ENCODE results near the gene COQ9. TPM values are rescaled to one million over a fixed set of nuclear protein-coding genes. Genes with fewer than 3 reads are reported as not detected.
"Not testable (repeated sequence)": the region's sequence is repeated elsewhere in the genome, so short reads cannot be mapped to it uniquely, and the experiment has no call there.

The COQ9 gene
- total RNA-seq, 3 donors from 2014 or later: 44.5 to 47.2 (median 47.0) TPM

DNA sequence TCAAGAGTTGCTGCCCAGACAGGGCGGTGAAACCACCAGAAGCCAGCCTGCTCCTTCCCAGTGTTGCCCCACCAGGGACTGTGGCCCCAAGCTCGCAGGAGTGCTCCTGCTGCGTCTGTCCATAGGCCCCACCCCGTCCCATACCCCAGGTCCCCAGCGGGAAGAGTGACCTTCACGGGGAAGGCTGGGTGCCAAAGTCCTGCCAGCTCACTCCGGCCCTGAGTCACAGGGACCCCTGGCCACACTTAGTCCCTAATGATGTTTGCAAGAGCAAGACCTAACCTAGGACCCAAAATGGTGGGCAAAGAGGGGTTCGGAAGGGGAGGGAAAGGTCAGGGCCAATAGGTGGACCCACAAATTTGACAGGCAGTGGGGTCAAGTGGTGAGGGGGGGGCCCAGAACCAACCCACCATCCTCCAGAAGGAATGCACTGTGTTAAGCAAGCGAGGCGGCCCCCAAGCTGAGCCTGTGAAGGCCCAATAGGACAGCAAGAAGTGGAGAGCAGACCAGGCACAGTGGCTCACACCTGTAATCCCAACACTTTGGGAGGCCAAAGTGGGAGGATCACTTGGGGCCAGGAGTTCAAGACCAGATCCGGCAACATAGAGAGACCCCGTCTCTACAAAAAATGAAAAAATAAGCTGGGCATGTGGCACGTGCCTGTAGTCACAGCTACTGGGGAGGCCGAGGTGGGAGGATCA lies 35.7 kb downstream of the COQ9 start:
- DNase-seq (no peak), ATAC-seq (no peak)
- H3K27me3 Mint-ChIP-seq (ENCODE audit: low read depth): no peaks in the 10 kb centered on the region
- H3K4me1 Mint-ChIP-seq (ENCODE audit: low read depth): peaks cover 22% of the 10 kb centered on the region
- H3K4me3 Mint-ChIP-seq: no peak overlapping the region
- H3K9me3 Mint-ChIP-seq: no peaks in the 10 kb centered on the region
- no peaks in the 10 kb centered on the region for H3K36me3 Mint-ChIP-seq (ENCODE audit: insufficient read depth)

DNA sequence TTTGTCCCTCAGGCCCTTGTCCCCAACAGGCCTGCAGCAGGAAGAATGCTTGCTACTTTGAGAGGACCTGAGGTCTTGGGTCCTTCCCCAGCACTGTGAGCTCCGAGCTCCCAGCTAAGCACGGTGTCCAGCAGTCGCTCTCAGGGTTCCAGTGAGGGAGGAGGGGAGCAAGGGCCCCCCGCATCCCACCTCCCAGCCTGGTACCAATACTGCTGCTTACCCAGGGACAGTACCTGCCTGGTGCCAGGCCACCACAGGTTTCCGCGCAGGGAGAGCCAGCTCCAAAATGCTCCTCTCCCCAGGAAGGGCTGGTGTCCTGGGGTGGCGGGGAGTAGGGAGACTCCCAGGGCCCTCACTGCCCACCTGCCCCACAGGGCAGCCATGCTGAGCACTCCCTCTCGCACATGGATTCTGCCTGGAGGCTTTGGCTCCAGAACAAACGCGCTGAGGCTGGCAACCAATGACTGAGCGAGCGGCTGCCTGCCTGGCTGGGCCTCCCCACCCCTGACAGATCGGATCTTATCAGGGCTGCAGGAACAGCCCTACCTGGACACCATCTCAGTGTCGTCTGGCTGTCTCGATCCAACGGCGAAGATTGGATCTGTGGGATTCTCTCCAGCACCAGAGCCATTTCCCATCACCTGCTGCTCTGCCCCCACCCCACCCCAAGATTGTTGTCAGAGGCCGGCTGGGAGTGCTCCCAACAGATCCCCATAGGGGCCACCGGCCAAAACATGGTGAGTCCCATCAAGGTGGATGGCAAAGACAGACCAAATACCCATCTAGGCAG lies 36.6 kb downstream of the COQ9 start:
- Mint-ChIP-seq H3K4me3 (no peak overlapping the region), H3K9me3 (no peaks in the 10 kb centered on the region), H3K36me3 (ENCODE audit: insufficient read depth) (no peaks in the 10 kb centered on the region), H3K27me3 (ENCODE audit: low read depth) (no peaks in the 10 kb centered on the region), H3K4me1 (ENCODE audit: low read depth) (peaks cover 22% of the 10 kb centered on the region)
- ATAC-seq (no peak), DNase-seq (no peak)

DNA sequence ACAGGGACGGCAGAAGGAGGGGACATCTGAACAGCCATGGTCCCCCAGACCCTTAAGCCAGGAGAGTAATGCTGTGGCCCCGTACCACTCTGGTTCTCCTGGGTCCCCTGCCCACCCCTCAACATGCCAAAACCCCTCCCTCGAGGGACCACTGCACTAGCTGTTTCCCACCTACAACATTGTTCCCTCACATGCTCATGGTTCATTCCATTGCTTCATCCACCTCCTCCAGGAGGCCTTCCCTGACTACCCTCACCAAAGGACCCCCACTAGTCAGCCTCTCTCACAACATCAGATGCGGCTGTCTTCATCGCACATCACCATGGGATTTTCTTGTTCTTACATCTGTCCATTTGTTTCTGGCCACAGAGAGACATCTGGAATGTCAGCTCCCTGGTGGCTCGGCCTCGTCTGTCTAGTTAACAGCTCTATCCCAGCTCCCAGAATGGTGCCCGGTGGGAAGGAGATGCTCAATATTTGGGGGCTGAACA lies 37.3 kb downstream of the COQ9 start:
- ATAC-seq (no peak), DNase-seq (no peak)
- Mint-ChIP-seq H3K27me3 (ENCODE audit: low read depth) (no peaks in the 10 kb centered on the region), H3K4me3 (no peak overlapping the region), H3K36me3 (ENCODE audit: insufficient read depth) (no peaks in the 10 kb centered on the region), H3K4me1 (ENCODE audit: low read depth) (peaks cover 19% of the 10 kb centered on the region), H3K9me3 (no peaks in the 10 kb centered on the region)

DNA sequence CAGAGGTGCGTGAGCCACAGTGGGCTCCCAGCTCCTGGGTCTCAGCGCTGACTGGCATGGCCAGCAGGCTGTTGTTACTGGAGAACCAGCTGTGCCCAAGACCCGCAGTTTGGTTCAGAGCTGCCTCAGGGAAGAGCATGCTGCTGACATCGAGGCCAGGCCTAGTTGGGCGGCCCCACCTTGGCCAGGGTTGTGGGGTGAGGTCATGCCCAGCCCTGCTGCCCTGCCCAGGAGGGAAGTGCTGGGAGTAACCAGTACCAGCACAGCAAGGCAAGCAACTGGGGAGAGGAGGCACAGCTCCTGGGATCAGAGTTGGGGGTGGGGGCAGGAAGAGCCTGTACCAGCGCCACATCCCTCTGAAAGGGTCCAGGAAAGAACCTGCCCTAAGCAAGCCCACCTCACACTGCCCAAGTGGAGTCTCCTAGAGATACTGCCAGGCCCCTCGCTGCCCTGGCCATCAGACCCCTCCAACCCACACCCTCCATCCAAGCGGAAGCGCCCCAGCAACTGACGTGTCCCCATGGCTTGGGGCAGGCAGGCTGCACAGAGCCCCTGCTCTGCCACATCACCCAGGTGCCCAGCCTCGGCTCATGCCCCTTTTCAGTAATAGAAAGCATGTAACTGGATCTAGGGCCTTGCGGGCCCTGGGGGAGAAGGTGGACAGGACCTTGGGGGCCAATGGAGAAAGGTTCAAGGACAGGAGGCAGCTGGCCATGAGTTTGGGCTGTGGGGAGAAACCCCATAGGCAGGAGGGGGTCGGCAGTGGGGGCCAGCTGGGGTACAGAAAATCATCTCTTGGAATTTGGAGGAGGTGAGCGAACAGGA lies 38.0 kb downstream of the COQ9 start:
- H3K36me3 Mint-ChIP-seq (ENCODE audit: insufficient read depth): no peaks in the 10 kb centered on the region
- DNase-seq (no peak), ATAC-seq (no peak)
- H3K27me3 Mint-ChIP-seq (ENCODE audit: low read depth): no peaks in the 10 kb centered on the region
- no peaks in the 10 kb centered on the region for H3K9me3 Mint-ChIP-seq
- H3K4me1 Mint-ChIP-seq (ENCODE audit: low read depth): peaks cover 19% of the 10 kb centered on the region
- H3K4me3 Mint-ChIP-seq: peak overlapping the region; percentile 81

DNA sequence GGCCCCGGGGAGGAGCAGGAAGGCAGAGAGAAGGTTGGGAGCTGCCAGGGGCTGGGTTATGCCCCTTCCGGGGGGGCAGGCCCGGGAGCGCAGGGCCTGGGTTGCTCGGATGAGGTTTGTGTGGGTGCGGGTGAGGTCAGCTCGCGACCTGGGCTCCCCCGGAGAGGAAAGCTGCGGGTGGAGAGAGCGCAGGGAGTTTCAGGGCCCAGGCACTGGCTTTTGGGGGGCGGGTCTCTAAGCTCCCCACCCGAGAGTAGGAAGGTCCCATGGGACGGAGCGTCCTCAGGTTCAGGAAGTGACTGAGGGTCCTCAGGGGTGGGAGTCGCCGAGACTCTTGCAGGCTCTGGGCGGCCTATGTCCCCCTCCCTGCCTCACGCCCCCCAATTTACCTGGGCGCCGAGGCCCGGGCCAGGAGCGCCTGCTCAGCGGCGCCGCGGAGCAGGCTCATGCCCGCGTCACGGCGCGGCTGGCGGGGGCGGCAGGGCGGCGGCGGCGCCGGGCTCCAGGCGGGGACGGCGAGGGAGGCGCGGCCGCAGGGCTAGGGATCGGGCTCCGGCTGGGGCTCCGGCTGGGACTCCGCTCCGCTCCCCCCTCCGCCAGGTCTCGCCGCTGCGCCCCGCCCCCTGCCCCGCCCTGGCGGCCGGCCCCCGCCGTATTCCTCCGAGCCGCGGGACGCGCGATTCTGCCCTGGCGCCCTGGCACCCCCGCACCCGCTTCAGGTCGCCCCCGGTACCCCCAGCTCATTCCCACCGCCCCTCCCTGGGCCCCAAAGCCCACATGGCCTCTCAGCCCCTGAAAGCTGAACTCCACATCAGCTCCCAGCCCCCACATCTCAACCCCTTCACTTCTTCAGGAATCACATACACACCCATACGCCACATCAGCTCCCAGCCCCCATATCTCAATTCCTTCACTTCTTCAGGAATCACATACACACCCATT lies 38.9 kb downstream of the COQ9 start, which contains the start of gene DOK4:
Gene DOK4 (minus strand): TSS at position 578 of the 942 bp plus-strand sequence. CDS start 6,986 bp downstream, outside the sequence.
- peak; percentile 98 for ATAC-seq
- Mint-ChIP-seq H3K9me3 (no peaks in the 10 kb centered on the region), H3K4me1 (ENCODE audit: low read depth) (peaks cover 19% of the 10 kb centered on the region), H3K36me3 (ENCODE audit: insufficient read depth) (no peaks in the 10 kb centered on the region), H3K4me3 (peak within 1 kb of the TSS; percentile 81), H3K27me3 (ENCODE audit: low read depth) (no peaks in the 10 kb centered on the region)
- peak; percentile 79 for DNase-seq

DNA sequence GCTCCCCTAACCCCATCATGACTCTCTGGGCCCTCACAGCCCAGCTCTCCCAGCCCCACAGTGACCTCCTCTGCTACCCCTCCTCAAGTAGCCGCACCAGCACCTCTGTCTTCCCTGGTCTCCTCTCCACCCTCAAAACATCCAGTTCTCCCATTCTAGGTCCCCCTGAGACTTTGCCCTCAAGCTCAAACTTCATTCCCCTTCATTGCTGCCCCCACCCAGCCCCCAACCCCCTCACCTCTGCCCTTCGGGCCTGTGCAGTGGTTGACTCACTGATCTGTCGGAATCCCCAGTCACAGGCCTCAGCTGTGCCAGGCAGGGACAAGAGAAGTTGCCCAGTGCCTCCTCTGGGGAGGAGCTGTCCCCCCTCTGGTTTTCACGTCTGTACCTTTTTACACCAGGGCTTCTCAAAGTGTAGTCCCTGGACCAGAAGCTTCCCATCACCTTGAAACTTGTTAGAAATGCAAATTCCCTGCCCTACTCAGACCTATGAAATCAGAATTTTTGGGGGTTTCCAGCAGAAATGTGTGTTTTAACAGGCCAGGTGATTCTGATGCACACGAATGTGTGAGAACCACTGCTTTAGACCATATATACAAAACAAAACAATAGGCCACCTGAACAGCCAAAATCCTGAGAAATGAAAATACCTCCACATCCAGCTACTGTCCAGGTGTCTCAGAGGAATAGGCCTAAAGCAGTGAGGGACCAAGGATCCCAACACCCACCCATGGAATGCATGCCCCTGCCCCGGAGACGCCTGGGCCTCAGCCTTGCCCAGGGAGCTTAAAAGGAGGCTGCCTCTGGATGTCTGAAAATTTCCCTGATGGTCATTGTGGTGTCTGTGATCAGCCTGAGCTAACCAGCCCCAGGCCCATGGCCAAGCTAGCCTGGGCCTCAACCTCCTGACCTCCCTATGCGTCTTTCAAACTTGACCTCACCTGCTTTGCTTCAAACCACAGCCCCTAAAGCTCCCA lies 39.9 kb downstream of the COQ9 start:
- no peaks in the 10 kb centered on the region for H3K36me3 Mint-ChIP-seq (ENCODE audit: insufficient read depth)
- peaks cover 19% of the 10 kb centered on the region for H3K4me1 Mint-ChIP-seq (ENCODE audit: low read depth)
- no peak for ATAC-seq
- H3K27me3 Mint-ChIP-seq (ENCODE audit: low read depth): no peaks in the 10 kb centered on the region
- H3K4me3 Mint-ChIP-seq: peak overlapping the region; percentile 78
- H3K9me3 Mint-ChIP-seq: no peaks in the 10 kb centered on the region
- DNase-seq: no peak

DNA sequence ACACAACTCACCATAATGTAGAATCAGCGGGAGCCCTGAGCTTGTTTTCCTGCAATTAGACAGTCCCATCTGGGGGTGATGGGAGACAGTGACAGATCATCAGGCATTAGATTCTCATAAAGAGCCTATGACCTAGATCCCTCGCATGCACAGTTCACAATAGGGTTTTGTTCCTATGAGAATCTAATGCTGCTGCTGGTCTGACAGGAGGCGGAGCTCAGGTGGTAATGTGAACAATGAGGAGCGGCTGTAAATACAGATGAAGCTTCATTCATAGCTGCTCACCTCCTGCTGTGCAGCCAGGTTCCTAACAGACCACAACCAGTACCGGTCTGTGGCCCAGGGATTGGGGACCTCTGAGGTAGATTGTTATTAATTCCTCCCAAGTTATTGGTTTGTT lies 42.0 kb downstream of the COQ9 start:
- ATAC-seq (no peak), DNase-seq (no peak)
- Mint-ChIP-seq H3K9me3 (no peaks in the 10 kb centered on the region), H3K27me3 (ENCODE audit: low read depth) (peaks cover 2% of the 10 kb centered on the region), H3K4me1 (ENCODE audit: low read depth) (peaks cover 19% of the 10 kb centered on the region), H3K36me3 (ENCODE audit: insufficient read depth) (no peaks in the 10 kb centered on the region), H3K4me3 (no peak overlapping the region)

DNA sequence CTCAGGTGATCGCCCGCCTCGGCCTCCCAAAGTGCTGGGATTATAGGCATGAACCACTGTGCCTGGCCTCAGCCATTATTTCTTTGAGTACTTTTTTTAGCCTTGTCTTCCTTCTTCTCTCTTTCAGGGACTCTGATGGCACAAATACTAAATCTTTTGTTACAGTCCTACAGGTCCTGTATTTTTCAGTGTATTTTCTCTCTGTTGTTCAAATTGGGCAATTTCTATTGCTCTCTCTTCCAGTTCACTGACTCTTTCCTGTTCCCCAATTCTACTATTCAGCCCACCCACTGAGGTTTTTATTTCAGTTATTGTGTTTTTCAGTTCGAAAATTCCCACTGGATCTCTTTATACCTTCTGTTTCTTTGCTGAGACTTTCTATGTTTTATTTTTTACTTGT lies 46.5 kb downstream of the COQ9 start:
- peaks cover 2% of the 10 kb centered on the region for H3K27me3 Mint-ChIP-seq (ENCODE audit: low read depth)
- H3K4me1 Mint-ChIP-seq (ENCODE audit: low read depth): no peaks in the 10 kb centered on the region
- ATAC-seq (no peak), DNase-seq (no peak)
- H3K9me3 Mint-ChIP-seq: no peaks in the 10 kb centered on the region
- no peak overlapping the region for H3K4me3 Mint-ChIP-seq
- H3K36me3 Mint-ChIP-seq (ENCODE audit: insufficient read depth): no peaks in the 10 kb centered on the region

DNA sequence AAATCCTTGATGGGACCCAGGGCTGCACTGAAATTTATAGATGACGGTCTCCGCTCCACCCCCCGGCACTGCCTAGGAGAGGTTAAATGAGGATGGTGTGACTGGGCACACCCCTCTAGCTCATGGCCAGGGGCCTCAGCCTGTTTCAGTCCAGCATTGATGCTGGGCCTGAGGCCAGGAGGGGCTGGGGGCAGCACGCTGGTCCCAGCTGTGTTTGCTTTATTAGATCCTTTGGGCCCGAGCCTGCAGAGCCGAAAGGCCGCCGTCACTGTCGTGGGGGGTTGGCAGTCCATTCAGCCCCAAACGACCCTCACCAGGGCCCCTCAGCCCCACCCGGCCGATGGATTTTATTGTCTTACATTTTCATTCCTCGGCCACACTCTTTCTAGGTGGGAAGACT lies 49.8 kb downstream of the COQ9 start:
- DNase-seq (no peak), ATAC-seq (no peak)
- no peaks in the 10 kb centered on the region for H3K9me3 Mint-ChIP-seq
- peaks cover 5% of the 10 kb centered on the region for H3K4me1 Mint-ChIP-seq (ENCODE audit: low read depth)
- no peaks in the 10 kb centered on the region for H3K36me3 Mint-ChIP-seq (ENCODE audit: insufficient read depth)
- H3K4me3 Mint-ChIP-seq: no peak overlapping the region
- H3K27me3 Mint-ChIP-seq (ENCODE audit: low read depth): peaks cover 2% of the 10 kb centered on the region

DNA sequence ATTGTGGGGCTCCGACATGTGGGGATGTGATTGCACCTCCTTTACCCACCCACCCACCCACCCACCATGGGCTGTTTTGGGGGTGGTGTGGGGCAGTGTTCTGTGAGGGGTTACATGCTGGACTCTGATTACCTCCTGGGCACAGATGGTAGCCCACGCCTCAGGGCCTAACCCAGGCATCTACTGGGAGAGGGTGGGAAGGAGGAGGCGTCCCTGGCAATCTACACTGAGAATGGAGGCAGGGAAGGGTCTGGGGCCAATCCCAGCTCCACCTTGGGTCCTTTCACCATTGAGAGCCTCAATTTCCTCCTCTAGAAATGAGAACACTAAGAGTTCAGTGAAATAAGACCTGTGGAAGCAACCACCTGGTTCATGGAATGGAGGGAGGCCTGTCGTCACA lies 50.8 kb downstream of the COQ9 start:
- DNase-seq (no peak), ATAC-seq (no peak)
- peaks cover 5% of the 10 kb centered on the region for H3K4me1 Mint-ChIP-seq (ENCODE audit: low read depth)
- H3K4me3 Mint-ChIP-seq: no peak overlapping the region
- H3K27me3 Mint-ChIP-seq (ENCODE audit: low read depth): peaks cover 2% of the 10 kb centered on the region
- H3K36me3 Mint-ChIP-seq (ENCODE audit: insufficient read depth): no peaks in the 10 kb centered on the region
- H3K9me3 Mint-ChIP-seq: no peaks in the 10 kb centered on the region

DNA sequence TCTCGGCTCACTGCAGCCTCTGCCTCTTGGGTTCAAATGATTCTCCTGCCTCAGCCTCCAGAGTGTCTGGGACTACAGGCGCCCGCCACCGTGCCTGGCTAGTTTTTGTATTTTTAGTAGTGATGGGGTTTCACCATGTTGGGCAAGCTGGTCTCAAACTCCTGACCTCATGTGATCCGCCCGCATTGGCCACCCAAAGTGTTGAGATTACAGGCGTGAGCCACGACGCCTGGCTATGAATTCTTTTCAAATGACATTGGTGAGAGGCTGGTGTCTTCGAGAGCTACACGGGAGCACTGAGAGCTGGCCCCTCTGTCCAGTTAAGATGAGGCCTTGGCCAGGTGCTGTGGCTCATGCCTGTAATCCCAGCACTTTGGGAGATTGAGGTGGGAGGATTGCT lies 52.7 kb downstream of the COQ9 start:
- not testable (repeated sequence) for H3K4me3 Mint-ChIP-seq; H3K36me3 Mint-ChIP-seq (ENCODE audit: insufficient read depth); H3K27me3 Mint-ChIP-seq (ENCODE audit: low read depth); H3K4me1 Mint-ChIP-seq (ENCODE audit: low read depth); H3K9me3 Mint-ChIP-seq; ATAC-seq; DNase-seq

DNA sequence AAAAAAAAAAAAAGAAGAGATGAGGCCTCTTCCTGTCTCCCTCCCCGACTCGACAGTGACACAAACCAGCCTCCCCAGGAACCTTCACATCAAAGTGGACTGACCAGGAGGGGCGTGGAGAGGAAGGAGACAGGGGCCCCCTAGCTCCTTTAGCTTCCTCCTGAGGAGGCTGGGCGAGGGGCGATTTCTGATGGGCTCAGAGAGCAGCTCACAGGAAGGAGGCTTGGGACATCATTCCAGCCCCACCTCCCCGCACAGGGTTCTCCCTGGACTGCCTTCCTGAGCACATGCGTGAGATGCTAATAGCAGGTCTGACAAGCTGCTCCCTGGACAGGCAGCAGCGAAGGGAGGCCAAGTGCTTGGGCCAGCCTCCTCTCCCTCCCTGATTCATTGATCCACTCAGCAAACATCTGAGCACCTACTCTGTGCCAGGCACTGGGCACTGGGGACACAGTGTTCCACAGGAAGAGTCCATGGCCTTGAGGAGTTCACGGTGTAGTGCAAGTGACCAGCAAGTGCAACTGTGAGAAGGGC lies 53.4 kb downstream of the COQ9 start:
- DNase-seq (no peak), ATAC-seq (peak in 1 of 2 donors; percentile 18)
- no peak overlapping the region for H3K4me3 Mint-ChIP-seq
- H3K4me1 Mint-ChIP-seq (ENCODE audit: low read depth): peaks cover 5% of the 10 kb centered on the region
- H3K27me3 Mint-ChIP-seq (ENCODE audit: low read depth): no peaks in the 10 kb centered on the region
- H3K9me3 Mint-ChIP-seq: no peaks in the 10 kb centered on the region
- H3K36me3 Mint-ChIP-seq (ENCODE audit: insufficient read depth): no peaks in the 10 kb centered on the region
